HG02885 (cell line): ENCODE results near the gene SH2D2A.

ENCODE experiments used
- ATAC-seq: cut with Tn5 transposase; IDR thresholded peaks from one replicate; pipeline ENCODE4 v1.9.1; 2021; ENCODE audit warnings: mild to moderate bottlenecking; ENCODE audit not compliant: unreplicated experiment, poor library complexity

Gene SH2D2A

GRCh38 chr1:156805766-156806511 lies 10.7 kb downstream of the SH2D2A start:
- no peak for ATAC-seq

GRCh38 chr1:156804572-156805243 lies 11.9 kb downstream of the SH2D2A start:
- ATAC-seq: no peak

- no peak for ATAC-seq
Observed at GRCh38 chr1:156804026-156804425, 12.6 kb downstream of the SH2D2A start.

GRCh38 chr1:156803086-156803851 lies 13.4 kb downstream of the SH2D2A start:
- ATAC-seq: no peak

- no peak for ATAC-seq
Observed at GRCh38 chr1:156802421-156802935, 14.2 kb downstream of the SH2D2A start.

- no peak for ATAC-seq
Observed at GRCh38 chr1:156801409-156802121, 15.1 kb downstream of the SH2D2A start.

- no peak for ATAC-seq
Observed at GRCh38 chr1:156797212-156797871, 19.3 kb downstream of the SH2D2A start.

GRCh38 chr1:156796340-156797097 lies 20.1 kb downstream of the SH2D2A start:
- no peak for ATAC-seq

GRCh38 chr1:156795787-156796186 lies 20.9 kb downstream of the SH2D2A start:
- ATAC-seq: no peak

- no peak for ATAC-seq
Observed at GRCh38 chr1:156795374-156795733, 21.3 kb downstream of the SH2D2A start.

- ATAC-seq: no peak
Observed at GRCh38 chr1:156794506-156795373, 21.9 kb downstream of the SH2D2A start.

GRCh38 chr1:156789621-156790318 lies 26.9 kb downstream of the SH2D2A start:
- ATAC-seq: no peak

- no peak for ATAC-seq
Observed at GRCh38 chr1:156788136-156788535, 28.5 kb downstream of the SH2D2A start.

GRCh38 chr1:156786640-156787039 lies 30.0 kb downstream of the SH2D2A start:
- no peak for ATAC-seq

- no peak for ATAC-seq
Observed at GRCh38 chr1:156785458-156785857, 31.2 kb downstream of the SH2D2A start.

GRCh38 chr1:156781585-156782186 lies 35.0 kb downstream of the SH2D2A start:
- no peak for ATAC-seq

- ATAC-seq: no peak
Observed at GRCh38 chr1:156777573-156777972, 39.1 kb downstream of the SH2D2A start.
